ENCODE data around the gene GNPTG. TPM values are rescaled to one million over a fixed set of nuclear protein-coding genes. Genes with fewer than 3 reads are reported as not detected.

GNPTG gene
- total RNA-seq, 1 donor from 2014 or later, result 58.3 TPM

DNA sequence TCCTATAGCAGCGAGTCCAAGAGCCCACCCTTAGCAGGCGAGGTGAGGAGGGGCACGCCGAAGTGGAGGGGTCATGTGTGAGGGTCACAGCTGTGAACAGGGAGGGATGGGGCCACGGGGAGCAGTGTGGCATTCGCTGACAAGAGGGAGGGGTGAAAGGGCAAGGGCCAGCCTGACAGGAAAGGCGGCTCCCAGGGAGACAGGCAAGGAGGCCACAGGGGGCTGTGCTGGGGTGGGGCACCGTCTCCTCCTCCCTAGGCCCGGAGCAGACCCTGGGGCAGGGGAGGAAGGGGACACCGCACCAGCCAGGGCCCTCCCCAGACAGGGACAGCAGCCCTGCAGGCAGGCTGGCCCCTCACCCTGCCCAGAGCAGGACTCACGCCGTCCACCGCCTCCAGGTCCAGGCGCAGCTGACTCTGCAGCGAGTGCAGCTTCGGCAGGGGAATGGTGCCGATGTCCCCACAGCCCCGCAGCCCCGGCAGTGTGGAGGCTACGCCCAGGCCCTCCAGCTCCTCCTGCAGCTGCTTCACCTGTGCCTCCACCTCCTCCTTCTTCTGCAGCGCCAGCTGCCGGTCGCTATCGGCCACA lies 15.1 kb downstream of the GNPTG start:
- DNase-seq (ENCODE audit: low spot score), result no peak
- ATAC-seq, result no peak

DNA sequence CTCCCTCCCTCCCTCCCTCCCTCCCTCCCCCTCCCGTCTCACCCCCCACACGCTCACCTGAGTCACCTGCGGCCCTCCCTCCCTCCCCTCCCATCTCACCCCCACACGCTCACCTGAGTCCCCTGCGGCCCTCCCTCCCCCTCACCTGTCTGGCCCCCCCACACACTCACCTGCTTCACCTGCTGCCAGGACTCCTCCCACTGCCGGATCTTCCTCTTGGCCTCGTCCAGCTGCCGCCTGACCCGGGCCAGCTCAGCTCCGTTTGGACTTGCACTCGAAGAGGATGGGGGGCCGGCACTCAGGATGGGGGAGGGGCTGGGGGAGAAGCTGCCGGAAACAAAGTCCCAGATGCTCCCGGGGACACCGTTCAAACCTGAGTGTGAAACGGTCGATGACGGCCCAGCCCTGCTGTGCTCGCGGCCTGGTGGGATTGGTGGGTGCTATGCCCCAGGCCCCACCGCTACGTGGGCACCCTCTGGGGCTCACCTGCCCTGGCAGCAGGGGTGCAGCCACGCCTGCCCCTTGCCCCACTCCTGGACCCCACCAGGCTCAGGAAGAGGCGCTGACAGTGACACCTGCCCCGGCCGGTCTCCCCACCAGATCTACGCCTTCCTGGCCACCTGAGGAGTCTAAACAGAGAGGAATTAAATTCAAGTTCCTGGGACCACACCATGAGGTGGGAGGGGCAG lies 15.9 kb downstream of the GNPTG start:
- ATAC-seq (no peak), DNase-seq (ENCODE audit: low spot score) (no peak)

- DNase-seq (ENCODE audit: low spot score), result no peak
- ATAC-seq, result no peak
Measured at GRCh38 chr16:1371054-1371978, 19.6 kb downstream of the GNPTG start.

DNA sequence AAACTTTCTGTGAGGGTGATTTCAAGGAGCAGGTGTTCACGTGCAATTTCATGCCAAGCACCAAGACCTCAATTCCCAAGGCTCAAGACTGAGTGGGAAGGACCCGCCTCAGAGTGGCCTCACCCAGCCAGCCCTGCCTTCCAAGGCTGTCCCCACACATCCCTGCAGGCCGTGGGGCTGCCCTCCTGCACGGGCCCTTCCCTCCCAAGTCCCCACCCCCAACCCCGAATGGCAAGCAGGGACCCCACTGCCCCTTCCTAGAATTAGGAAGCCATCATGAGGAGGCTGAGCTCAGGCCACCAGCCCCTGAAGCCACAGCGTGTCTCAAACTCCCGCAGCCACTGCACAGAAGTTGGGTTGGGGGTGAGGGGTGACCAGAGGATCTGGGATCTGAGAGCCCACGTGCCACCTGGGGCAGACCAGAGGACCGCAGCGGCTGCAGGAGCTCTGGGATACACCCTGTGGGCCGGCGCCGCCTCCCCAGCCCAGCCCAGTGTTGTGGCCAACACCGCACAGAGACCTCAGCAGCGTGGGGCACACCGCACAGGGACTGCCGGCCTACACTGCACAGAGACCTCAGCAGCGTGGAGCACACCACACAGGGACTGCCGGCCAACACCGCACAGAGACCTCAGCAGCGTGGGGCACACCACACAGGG lies 20.7 kb downstream of the GNPTG start:
- ATAC-seq (no peak), DNase-seq (ENCODE audit: low spot score) (no peak)

DNA sequence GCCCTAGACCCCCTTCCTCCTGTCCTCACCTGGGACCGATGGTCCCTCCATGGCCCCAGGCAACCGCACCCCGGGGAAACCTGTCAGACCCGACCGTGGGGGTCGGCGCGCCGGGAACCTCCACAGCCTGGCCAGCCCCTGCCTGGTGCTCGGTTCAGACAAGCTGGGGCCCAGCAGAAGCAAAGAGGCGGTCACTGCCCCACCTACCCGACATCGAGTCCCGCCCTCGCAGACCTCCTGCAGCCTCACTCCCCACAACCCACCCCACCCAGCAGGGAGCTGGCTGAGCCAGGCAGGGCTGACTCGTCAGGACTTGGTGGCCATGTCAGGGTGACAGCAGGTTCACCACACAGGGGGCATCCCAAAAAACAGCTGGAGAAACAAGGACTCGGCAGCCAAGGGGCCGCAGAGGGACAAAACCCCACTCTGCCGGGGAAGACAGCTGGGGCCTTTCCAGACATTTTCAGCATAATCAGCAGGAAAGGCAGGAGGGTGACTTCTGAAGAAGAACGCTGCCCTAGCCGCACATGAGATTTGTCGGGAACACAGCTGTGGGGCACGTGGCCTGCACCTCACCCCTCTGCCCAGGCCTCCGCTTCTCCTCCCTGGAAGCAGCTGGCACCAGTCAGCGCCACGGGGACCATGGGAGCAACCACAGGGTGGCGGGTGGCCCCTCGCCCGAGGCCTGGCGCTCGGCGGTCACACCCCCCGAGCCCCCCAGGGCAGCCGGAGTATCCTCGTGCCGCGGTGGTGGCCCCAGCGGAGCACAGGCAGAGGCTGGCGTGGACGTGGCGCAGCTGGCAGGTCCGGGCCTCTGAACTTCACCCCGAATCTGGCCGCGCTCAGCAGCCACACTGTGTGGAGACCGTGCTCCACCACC lies 22.9 kb downstream of the GNPTG start:
- ATAC-seq (no peak), DNase-seq (ENCODE audit: low spot score) (no peak)

DNA sequence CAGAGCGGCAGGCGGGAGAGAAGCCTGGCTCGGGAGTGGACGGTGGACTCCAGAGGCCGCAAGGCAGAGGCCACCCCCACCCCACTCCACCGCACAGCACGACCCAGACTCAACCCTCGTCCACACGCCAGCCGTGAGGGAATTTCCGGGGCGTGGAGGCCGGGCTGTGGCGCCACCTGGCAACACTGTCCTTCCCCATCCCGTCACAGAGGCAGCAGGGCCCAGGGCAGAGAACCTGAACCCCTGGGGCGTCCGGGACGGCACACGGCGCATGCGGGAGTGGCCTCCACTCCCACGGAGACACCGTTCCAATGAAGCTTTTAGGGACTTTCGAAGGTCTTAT lies 23.5 kb downstream of the GNPTG start:
- DNase-seq (ENCODE audit: low spot score) (no peak), ATAC-seq (no peak)

- no peak for ATAC-seq
- no peak for DNase-seq (ENCODE audit: low spot score)
Measured at GRCh38 chr16:1375741-1376410, 24.1 kb downstream of the GNPTG start.

DNA sequence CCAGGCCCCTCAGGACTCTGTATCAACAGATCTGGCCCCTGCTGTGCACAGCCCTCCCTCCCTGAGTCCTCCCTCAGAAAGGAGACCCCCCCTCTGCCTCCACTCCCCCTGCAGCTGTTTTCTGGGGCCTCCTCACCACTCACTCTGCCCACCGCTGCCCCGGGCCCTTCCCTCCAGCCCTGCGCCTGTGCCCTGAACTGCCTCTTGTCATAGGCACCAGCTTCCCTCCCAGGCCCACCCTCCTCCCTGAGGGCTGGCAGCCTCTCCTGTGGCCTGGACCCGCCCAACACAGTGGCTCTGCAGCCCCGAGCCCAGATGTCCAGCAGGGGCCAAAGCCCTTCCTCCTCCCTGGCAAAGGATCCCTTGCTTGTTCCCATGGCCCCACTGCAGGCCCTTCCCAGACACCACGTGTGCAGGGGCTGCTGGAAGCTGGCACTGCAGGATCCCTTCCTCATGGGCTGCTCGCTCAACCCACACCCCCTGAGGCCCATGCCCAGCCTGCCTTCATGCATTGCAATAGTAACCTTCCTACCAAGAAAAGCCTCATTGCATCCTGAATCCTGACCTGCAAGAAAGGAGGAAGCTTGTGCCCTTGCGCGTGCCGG lies 25.8 kb downstream of the GNPTG start:
- ATAC-seq (no peak), DNase-seq (ENCODE audit: low spot score) (no peak)

DNA sequence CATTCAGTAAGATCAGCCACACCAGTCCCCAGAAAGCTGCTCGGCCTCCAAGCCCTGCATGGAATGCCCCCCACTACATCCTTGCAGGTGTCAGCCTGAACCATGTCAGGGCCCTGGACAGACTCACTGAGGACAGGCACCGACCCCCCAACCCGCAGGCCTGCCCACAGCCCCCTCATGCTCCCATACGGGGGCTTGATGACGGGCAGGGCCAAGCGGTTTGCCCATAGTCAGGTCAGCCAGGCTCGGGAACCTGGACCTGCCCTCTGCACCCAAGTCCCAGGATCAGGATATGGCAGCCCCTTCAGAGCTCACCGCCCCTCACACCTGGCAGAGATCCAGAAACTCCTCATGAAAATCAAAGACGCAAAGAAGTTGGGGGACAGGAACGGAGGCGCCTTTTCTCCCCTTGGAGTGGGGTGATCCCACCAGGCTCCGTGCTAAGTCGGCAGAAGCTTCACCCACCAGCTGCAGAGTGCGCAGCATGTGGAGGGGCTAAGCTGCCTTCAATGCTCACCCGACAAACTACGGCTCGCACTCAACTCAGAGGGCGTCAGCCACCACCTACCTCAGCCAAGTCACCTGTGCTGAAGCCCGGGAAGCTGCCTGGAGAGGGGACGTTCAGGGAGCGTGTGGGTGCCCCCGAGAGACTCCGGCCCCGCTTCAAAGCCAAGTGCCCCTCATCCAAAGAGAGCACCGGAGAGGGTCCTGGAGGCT lies 26.5 kb downstream of the GNPTG start:
- DNase-seq (ENCODE audit: low spot score) (no peak), ATAC-seq (no peak)

- DNase-seq (ENCODE audit: low spot score), result peak; percentile 86
- ATAC-seq, result peak; percentile 82
Measured at GRCh38 chr16:1378804-1379303, 27.1 kb downstream of the GNPTG start.

DNA sequence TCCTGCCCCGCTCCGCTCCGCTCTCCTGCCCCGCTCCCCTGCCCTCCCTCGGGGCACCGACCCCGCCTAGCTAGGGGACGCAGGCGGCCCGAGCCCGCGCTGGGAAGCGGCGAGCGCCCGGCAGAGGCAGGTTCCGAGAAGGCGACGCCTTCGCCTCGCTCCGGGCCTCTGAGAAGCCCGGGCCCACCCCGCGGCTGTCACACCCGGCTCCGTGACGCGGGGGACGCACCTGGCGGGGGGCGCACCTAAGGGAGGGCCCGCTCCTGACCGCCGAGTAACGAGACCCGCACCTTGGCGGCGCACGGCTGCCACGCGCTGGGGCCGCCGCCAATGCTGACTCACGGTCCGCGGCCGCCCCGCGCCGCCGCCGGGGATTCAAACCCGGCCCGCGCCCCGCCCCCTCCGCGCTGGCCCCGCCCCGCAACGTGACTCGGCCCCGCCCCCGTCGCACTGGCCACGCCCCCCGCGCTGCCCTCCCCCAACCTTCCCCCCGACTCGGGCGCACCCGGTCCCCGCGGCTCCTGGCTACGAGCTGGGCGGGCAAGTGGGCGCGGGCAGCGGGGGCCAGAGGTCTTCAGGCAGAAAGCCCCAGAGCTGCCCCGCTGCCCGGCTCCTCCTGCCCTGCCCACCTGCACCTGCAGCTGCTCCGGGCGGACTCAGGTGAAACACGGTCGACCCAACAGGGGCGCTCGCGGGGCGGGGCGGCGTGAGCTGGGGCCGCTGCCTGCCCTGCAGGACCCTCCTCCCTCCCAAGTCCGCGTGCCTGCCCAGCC lies 27.8 kb downstream of the GNPTG start:
- ATAC-seq, result peak; percentile 91

GRCh38 chr16:1380195-1380594 lies 28.5 kb downstream of the GNPTG start:
- ATAC-seq (no peak), DNase-seq (ENCODE audit: low spot score) (no peak)

More for the DNA sequence above, 27.8 kb downstream of the GNPTG start:
- peak; percentile 70 for DNase-seq (ENCODE audit: low spot score)

DNA sequence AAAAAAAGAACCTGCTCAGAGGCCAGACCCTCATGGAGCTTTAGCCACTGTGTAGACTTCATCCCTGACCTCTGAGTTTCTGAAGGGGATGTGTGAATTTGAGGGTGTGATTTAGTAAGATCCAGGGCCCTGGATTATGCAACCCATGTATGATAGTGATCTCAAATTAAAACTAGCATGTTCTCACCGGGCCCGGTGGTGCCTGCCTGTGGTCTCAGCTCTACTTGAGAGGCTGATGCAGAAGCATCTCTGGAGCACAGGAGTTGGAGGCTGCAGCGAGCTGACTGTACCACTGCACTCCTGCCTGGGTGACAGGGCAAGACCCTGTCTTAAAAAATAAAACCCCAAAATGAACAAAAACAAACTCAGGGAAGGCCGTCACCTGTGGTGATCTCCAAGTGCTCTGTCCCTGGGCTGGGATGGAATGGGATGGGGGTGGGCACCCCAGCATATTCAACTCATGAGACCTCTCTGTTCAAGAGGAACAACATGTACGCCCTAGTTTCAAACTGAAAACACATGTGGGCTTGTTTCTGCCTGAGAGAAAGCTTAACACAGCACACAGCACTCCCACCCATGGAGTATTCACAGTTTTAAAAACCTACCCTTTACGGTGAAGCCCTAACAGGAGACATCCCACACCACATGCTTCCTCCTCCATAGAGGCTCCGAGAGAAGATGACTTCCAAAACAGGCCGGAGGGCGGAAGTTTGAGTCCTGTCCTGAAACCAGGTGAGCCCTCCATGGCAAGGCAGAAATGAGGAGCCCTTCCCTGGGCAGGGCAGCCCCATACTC lies 30.1 kb downstream of the GNPTG start:
- ATAC-seq (no peak), DNase-seq (ENCODE audit: low spot score) (no peak)

DNA sequence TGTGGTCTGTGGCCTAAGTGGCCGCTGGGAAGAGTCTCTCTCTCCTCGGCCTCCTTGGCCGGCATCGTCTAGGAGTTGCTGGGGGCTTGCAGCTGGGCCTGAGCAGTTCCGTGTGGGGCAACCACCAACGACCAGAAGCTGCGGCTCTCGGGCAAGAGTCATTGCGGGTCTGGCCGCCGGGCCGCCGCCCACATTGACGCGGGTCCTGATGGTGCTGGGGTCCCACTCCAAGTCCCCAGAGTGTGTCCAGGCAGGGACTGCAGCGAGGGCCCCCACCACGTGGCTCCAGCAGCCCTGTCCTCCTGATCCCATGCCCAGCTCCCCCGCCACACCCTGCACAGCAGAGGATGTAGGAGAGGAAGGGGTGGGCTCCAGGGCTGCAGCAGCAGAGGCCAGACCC lies 31.8 kb downstream of the GNPTG start:
- DNase-seq (ENCODE audit: low spot score) (no peak), ATAC-seq (no peak)

DNA sequence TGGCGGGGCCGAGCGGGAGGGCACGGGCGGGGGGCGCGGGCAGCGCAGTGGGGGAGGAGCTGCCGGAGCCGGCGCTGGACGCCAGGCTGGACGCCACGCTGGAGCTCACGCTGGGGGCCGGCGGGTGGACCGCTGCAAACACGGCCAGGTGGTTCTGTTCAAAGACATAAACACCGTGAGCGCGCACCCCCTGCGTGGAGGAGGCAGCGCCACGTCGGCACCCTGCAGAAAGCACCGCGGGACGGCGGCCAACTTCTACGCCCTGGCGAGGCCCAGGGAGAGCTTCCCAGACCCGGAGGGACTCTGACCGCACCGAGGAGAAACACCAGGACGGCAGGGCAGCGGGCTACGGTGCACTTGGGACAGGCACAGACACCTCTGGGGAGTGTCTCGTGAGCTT lies 33.5 kb downstream of the GNPTG start:
- ATAC-seq (no peak), DNase-seq (ENCODE audit: low spot score) (no peak)

GRCh38 chr16:1387331-1387730 lies 35.6 kb downstream of the GNPTG start:
- ATAC-seq (no peak), DNase-seq (ENCODE audit: low spot score) (no peak)

GRCh38 chr16:1389762-1390161 lies 38.0 kb downstream of the GNPTG start:
- DNase-seq (ENCODE audit: low spot score) (no peak), ATAC-seq (no peak)

Data from left lobe of liver (tissue), 2 donors.